SKM-1 (cell line): ENCODE results near the gene ROR2.

ENCODE experiments used
- DNase-seq: peaks from one replicate; lab custom pipeline; 2025; ENCODE audit not compliant: unreplicated experiment; lab: John Stamatoyannopoulos, UW

Gene ROR2

GRCh38 chr9:91778031-91778430, 172.0 kb downstream of the ROR2 start:
- no peak for DNase-seq

- DNase-seq: no peak
Measured at GRCh38 chr9:91777292-91777830, 172.7 kb downstream of the ROR2 start.

- no peak for DNase-seq
Measured at GRCh38 chr9:91776409-91777291, 173.4 kb downstream of the ROR2 start.

- DNase-seq: no peak
Measured at GRCh38 chr9:91775708-91776028, 174.4 kb downstream of the ROR2 start.

- DNase-seq: peak; percentile 10
Measured at GRCh38 chr9:91775011-91775707, 174.9 kb downstream of the ROR2 start.

DNA sequence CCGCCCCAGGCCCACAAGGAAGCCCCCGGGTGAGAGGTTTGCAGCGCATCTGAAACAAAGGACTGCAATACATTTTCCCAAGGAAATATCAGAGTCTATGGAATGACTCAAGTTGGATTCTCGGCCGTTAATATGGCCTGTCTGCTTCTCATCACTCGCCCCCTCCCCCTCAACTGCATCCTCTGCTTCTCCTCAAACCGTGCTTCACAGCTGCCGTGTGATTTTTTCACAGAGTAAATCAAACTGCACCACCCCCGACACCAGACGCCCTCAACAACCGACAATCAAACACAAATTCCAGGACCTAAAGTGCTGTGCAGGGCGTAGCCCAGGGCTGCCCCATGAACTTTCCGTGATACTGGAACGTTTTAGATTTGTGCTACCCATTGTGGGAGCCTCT, 176.9 kb downstream of the ROR2 start:
- no peak for DNase-seq

GRCh38 chr9:91771864-91772263, 178.2 kb downstream of the ROR2 start:
- no peak for DNase-seq

DNA sequence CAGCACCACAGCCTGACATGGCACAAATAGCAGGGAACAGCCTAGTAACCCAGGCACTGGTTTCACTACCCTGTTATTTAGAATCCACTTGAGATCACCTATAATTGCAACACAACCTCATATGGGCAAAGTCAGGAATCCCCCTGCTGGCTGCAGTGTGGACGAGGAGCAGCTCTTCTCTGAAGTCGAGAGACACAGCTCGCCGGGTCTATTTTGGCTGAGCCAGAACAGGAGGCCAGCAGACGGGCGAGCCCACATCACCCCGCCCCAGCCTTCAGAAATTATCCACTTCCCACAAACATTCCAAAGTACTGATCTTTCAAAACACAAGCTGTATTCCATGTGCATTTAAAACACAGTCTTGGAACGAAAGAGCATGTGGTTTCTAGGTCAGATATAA, 179.0 kb downstream of the ROR2 start:
- DNase-seq: no peak

DNA sequence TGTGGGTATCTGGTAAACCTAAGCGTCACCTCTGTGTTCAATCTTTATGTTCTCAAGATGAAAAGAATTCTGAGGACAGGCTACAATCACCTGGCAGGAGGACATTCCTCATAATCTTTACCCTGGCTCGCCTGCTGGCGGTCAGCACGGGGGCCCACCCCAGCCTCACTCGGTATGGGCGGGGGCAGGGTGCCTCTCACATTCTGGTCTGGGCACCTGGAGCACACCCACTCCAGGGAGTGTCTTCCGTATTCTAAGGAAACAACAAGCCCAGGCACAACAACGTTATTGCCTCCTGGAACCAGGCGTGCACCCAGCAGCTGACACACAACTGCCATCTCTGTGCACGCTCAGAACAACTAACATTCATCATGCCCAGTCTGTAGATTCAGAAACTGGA, 179.8 kb downstream of the ROR2 start:
- DNase-seq: no peak

- DNase-seq: no peak
Measured at GRCh38 chr9:91768977-91769916, 180.8 kb downstream of the ROR2 start.

DNA sequence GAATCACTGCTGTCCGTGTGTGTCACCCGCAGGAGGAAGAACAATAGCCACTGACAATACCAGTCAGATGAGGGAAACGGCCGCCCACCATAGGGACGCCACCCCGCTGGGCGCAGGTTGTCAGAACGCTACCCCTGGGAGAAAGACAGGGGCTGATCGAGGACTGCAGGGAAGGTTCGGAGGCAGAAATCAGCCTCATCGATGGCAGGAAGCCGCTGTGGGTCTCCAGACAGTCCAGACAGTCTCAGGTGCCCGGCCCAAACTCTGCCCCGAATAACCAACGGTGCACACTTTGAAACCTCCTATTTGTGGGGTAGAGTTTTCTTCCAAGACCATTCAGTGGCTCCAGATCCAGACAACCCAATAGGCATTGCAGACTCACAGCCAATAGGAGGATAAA, 181.5 kb downstream of the ROR2 start:
- no peak for DNase-seq

- no peak for DNase-seq
Measured at GRCh38 chr9:91766315-91767069, 183.5 kb downstream of the ROR2 start.

DNA sequence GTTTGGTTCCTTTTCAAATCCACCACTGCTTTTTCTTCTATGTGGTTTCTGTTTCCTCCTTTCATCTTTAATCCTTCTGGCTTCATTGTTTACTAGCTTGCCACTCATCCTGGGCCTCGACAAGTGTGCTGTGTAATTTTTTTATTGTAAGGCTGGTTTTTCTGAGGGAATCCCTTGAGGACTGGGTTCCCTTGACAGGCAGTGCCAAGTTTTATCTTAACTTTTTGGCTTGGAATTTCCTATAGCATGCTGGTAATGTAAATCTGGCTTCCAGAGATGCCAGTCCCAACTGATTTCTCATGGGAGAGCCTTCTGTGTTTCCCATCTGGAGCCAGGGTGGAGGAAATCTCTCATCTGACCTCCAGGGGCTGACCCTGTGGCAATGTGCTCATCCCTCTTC, 184.7 kb downstream of the ROR2 start:
- DNase-seq: no peak

DNA sequence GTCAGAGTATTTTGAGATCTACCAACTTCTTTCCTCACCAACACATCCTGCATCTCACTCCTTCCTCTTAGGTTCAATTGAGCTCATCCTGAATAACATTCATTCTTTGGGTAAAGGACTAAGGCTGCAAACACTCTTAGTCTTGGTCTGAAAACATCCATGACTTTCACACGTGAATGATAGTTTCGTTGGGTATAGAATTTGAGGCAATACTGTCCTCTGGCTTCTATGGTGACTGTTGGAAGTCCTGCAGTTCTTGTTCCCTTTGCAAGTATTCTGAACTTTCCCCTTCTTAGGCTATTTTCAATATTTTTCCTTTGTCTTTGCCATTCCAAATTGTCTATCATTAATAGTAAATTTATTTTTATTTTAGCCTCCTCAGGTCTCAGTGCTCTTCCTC, 185.4 kb downstream of the ROR2 start:
- no peak for DNase-seq

DNA sequence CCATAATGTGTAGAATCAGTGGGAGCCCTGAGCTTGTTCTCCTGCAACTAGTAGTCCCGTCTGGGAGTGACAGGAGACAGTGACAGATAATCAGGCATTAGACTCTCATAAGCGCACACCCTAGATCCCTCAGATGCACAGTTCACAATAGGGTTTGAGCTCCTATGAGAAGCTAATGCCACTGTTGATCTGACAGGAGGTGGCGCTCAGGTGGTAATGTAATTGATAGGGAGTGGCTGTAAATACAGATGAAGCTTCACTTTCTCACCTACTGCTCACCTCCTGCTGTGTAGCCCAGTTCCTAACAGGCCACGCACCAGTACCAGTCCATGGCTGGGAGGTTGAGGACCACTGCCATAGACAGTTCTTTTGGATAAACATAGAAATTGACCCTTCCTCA, 188.7 kb downstream of the ROR2 start:
- no peak for DNase-seq

DNA sequence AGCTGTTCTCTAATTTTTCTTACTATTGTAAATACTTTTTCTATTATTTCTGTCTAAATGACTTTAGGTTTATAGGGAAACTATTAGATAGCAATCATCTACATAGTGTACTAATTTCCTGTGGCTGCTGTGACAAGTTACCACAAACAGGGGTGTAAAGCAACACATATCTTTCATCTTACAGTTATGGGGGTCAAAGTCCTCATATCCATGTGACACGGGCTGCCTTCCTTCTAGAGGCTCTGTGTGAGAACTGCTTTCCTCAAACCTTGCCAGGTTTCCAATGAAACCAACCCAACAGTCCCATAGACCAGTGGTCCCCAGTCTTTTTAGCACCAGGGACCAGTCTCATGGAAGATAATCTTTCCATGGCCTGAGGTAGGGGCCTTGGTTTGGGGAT, 189.1 kb downstream of the ROR2 start:
- no peak for DNase-seq

DNA sequence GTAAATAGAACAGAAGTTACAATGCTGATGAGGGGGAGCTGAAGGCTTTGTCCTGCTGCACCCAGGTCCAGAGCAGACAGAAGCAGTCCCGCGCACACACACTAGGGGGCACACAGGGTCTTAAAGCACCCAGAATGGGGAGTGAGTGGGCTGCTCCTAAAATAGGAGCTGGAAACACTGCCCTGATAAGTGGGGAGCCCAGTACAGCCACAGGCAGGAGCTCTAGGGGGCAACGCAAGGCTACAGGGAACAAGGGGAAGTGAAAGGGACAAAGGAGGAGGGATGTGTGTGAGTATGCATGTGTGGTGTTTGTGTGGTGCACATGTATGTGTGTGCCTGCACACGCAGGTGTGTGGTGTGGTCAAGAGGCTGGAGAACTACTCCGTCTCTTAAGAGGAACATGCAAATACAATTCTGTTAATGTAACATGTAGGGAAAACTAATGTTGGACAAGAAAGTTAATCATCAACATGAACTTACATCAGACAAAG, 191.5 kb downstream of the ROR2 start:
- peak; percentile 3 for DNase-seq

DNA sequence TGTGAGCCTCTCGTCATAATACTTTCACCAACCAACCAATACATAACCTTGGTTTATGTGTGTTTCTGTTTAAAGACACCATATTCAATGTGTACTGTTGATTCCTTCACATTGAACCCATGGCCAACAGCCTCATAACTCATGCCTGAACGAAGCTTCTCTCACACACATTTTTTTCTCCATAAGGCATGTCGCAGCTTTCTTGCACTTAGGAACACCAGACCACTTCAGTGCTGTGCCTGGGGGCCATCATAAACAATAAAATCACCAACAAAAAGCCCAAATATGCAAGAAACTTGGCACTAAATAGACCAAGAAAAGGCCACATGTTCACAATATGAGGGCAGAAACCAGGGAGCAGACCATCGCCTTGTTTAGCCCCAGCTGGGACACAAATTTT, 192.2 kb downstream of the ROR2 start:
- no peak for DNase-seq

DNA sequence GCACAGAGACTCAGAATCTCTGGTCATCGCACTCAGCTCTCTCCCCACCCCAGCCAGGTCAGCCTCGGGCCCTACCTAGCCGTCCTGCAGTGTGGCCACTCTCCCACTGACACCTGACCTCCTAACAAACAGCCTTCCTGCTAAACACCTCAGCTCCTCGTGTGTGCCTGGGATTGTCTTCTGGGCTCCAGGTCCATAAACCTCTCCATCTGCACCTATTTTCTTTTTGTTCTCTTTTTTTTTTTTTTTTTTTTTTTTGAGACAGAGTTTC, 193.6 kb downstream of the ROR2 start:
- no peak for DNase-seq

DNA sequence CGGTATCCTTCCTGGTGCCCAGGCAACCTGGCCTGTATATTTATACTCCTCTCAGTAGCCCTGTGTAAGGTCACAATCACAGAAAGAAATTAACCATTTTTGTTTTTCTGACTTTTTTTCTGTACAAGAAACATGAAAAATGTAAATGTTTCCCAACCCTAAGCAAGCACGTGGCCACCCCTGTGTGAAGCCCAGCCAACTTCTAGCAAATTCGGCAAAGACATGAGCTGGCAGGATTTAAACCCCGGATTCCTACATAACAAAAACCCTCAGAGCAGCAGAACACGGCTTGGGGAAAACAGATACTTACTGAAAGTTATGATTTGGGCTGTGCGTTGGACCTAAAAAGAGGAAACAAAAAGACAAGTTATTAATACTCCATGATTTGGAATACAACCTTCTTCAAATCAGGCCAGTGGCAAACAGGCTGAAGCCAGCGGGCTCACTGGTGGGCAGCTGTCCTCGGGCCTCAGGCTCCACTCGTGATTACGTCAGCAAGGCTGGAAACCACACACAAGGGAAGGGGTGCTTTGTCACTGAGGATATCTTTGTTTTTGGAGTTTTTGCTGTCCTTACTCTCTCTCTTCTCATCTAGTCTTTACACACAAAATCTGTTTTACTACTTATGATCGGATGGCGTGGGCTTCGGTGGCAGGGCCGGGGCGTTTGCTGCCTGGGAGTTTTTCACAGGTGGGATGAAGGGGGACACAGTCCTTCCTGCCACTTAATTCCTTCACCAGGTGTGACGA, 194.1 kb downstream of the ROR2 start:
- DNase-seq: no peak
